ENCODE data around the gene CD99. TPM values are rescaled to one million over a fixed set of nuclear protein-coding genes. Genes with fewer than 3 reads are reported as not detected.

The CD99 gene
- total and polyA plus RNA-seq, 2 donors (not counting 3 experiments of a cell fraction or from before 2014, with no cell fraction given) = 364 to 654 TPM

DNA sequence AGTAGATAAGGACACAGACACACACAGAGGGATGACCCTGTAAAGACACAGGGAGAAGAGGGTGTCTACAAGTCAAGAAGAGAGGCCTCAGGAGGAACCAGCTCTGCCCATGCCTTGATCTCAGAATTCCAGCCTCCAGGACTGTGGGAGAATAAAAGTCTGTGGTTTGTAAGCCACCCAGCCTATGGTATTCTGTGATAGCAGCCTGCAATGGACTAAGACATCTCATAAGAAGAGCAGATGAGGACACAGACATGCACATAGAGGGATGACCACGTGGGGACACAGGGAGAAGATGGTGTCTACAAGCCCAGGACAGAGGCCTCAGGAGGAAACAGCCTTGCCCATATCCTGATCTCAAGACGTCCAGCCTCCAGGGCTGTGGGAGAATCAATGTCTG lies 70.2 kb downstream of the CD99 start:
- BruUV-seq (replicated peaks) = no TSS peak
- no peak overlapping the region for H3K4me3 ChIP-seq (replicated peaks in 1 of 3; ENCODE audit: insufficient read depth in 1 of 3, low read depth in 1 of 3, low read length in 3 of 3)
- no peak overlapping the region for H3K4me2 ChIP-seq (ENCODE audit: insufficient read depth, low read length)
- DNase-seq (ENCODE audit: low read depth, low spot score) (no peak), FAIRE-seq (no peak)
- H3K27ac ChIP-seq (ENCODE audit: insufficient read depth, low read depth, low read length) = no peak overlapping the region
- TF ChIP-seq POLR2A (IDR thresholded peaks at IDR 0.05; ENCODE audit: low read depth, low read length) (no peak), FOS (IDR thresholded peaks at IDR 0.05; ENCODE audit: borderline replicate concordance, insufficient read depth, low read length) (no peak), JUN (IDR thresholded peaks at IDR 0.05; ENCODE audit: borderline replicate concordance, insufficient read depth, insufficient read length, low read depth) (no peak), POLR2AphosphoS5 (IDR thresholded peaks at IDR 0.05; ENCODE audit: insufficient read depth, low read depth, low read length) (no peak), GATA2 (IDR thresholded peaks at IDR 0.05; ENCODE audit: insufficient read depth, insufficient read length, low read depth, low read length) (no peak)
- TF ChIP-seq, protein P1, sequence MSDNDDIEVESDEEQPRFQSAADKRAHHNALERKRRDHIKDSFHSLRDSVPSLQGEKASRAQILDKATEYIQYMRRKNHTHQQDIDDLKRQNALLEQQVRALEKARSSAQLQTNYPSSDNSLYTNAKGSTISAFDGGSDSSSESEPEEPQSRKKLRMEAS (IDR thresholded peaks at IDR 0.05; ENCODE audit: insufficient read depth, insufficient read length) = no peak
- TF ChIP-seq, protein P2, sequence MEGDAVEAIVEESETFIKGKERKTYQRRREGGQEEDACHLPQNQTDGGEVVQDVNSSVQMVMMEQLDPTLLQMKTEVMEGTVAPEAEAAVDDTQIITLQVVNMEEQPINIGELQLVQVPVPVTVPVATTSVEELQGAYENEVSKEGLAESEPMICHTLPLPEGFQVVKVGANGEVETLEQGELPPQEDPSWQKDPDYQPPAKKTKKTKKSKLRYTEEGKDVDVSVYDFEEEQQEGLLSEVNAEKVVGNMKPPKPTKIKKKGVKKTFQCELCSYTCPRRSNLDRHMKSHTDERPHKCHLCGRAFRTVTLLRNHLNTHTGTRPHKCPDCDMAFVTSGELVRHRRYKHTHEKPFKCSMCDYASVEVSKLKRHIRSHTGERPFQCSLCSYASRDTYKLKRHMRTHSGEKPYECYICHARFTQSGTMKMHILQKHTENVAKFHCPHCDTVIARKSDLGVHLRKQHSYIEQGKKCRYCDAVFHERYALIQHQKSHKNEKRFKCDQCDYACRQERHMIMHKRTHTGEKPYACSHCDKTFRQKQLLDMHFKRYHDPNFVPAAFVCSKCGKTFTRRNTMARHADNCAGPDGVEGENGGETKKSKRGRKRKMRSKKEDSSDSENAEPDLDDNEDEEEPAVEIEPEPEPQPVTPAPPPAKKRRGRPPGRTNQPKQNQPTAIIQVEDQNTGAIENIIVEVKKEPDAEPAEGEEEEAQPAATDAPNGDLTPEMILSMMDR (IDR thresholded peaks at IDR 0.05; ENCODE audit: extremely low read depth in 1 of 2, insufficient read depth in 1 of 2, low read depth in 1 of 2, low read length in 2 of 2) = no peak
- no peaks in the 10 kb centered on the region for H3K36me3 ChIP-seq (ENCODE audit: control insufficient read depth in 2 of 2, extremely low read depth in 1 of 2, insufficient read depth in 2 of 2, low read length in 2 of 2)
- ChIA-PET CTCF (no interaction called here), POLR2A (no interaction called here)
- H3K27me3 ChIP-seq (ENCODE audit: control insufficient read depth in 2 of 2, insufficient read depth in 2 of 2, low read length in 2 of 2) = no peaks in the 10 kb centered on the region
- H4K20me1 ChIP-seq (replicated peaks; ENCODE audit: control insufficient read depth, extremely low read depth, insufficient read depth, low read length) = no peaks in the 10 kb centered on the region
- peaks cover 4% of the 10 kb centered on the region for H3K4me1 ChIP-seq (ENCODE audit: control insufficient read depth, extremely low read depth, insufficient read depth, low read length)
- no peak overlapping the region for H3K9ac ChIP-seq (replicated peaks; ENCODE audit: extremely low read depth, insufficient read depth, low read length)
- intact Hi-C loops (cut with micrococcal nuclease) = no loop called here
- dilution Hi-C loops (cut with MboI; ENCODE audit: extremely low pct_ligation_motif_present, low sequenced_read_pairs) = no loop called here
- H3K79me2 ChIP-seq (ENCODE audit: control insufficient read depth, insufficient read depth, low read length) = no peaks in the 10 kb centered on the region
- no peak overlapping the region for H2AFZ ChIP-seq (ENCODE audit: low read depth, low read length)
- H3K9me1 ChIP-seq (replicated peaks; ENCODE audit: control insufficient read depth, extremely low read depth, insufficient read depth, low read length) = no peaks in the 10 kb centered on the region
- no peaks in the 10 kb centered on the region for H3K9me3 ChIP-seq (replicated peaks; ENCODE audit: control insufficient read depth, insufficient read depth, low read length)

All from endothelial cell of umbilical vein (primary cell).